IPS-18c (cell line): ENCODE results near the gene WDR74.
A peak's percentile ranks its signal among the peaks of the same experiment; 100 is the strongest.
"Not testable (repeated sequence)": the region's sequence is repeated elsewhere in the genome, so short reads cannot be mapped to it uniquely, and the experiment has no call there.

ENCODE experiments used
- H3K4me3 ChIP-seq: 2 replicates; pipeline ENCODE4 v1.7.0; 2013; ENCODE audit warnings: low read depth, mild to moderate bottlenecking, low read length, moderate library complexity; ENCODE audit not compliant: insufficient read depth
- H3K9me3 ChIP-seq: one replicate; pipeline ENCODE4 v1.6.1; 2013; ENCODE audit warnings: mild to moderate bottlenecking, low read length, moderate library complexity; ENCODE audit not compliant: control insufficient read depth, insufficient read depth

The WDR74 gene

GRCh38 chr11:62863687-62864335 lies 24.4 kb upstream of the WDR74 start:
- H3K9me3 ChIP-seq: no peaks in the 10 kb centered on the region
- no peak overlapping the region for H3K4me3 ChIP-seq

- H3K4me3 ChIP-seq, H3K9me3 ChIP-seq: not testable (repeated sequence)
These were observed 22.3 kb upstream of the WDR74 start for GRCh38 chr11:62861564-62862192.

GRCh38 chr11:62860835-62861563 lies 21.6 kb upstream of the WDR74 start:
- no peaks in the 10 kb centered on the region for H3K9me3 ChIP-seq
- no peak overlapping the region for H3K4me3 ChIP-seq

- H3K9me3 ChIP-seq, H3K4me3 ChIP-seq: not testable (repeated sequence)
These were observed 19.9 kb upstream of the WDR74 start for GRCh38 chr11:62859281-62859703.

GRCh38 chr11:62858201-62858600 lies 18.8 kb upstream of the WDR74 start:
- H3K9me3 ChIP-seq: no peaks in the 10 kb centered on the region
- H3K4me3 ChIP-seq: peak overlapping the region; percentile 90

- H3K9me3 ChIP-seq: no peaks in the 10 kb centered on the region
- H3K4me3 ChIP-seq: peak overlapping the region; percentile 90
These were observed 18.2 kb upstream of the WDR74 start for GRCh38 chr11:62857541-62857982.

GRCh38 chr11:62856333-62856895 lies 17.0 kb upstream of the WDR74 start:
- Histone ChIP-seq H3K9me3 (no peaks in the 10 kb centered on the region), H3K4me3 (peak overlapping the region; percentile 90)

GRCh38 chr11:62855571-62856332 lies 16.4 kb upstream of the WDR74 start:
- Histone ChIP-seq H3K4me3 (peak overlapping the region; percentile 90), H3K9me3 (no peaks in the 10 kb centered on the region)

GRCh38 chr11:62854825-62855570 lies 15.6 kb upstream of the WDR74 start:
- Histone ChIP-seq H3K9me3 (no peaks in the 10 kb centered on the region), H3K4me3 (peak overlapping the region; percentile 90)

- no peaks in the 10 kb centered on the region for H3K9me3 ChIP-seq
- H3K4me3 ChIP-seq: peak overlapping the region; percentile 90
These were observed 14.8 kb upstream of the WDR74 start for GRCh38 chr11:62854013-62854824.

- peak overlapping the region; percentile 90 for H3K4me3 ChIP-seq
These were observed 14.0 kb upstream of the WDR74 start for GRCh38 chr11:62853279-62853965.

GRCh38 chr11:62852523-62853188 lies 13.3 kb upstream of the WDR74 start:
- no peaks in the 10 kb centered on the region for H3K9me3 ChIP-seq
- H3K4me3 ChIP-seq: peak overlapping the region; percentile 90; the same call in 1 of the 2 replicates

More at GRCh38 chr11:62853279-62853965, 14.0 kb upstream of the WDR74 start:
- H3K9me3 ChIP-seq: no peaks in the 10 kb centered on the region

GRCh38 chr11:62851807-62852522 lies 12.6 kb upstream of the WDR74 start:
- Histone ChIP-seq H3K9me3 (peaks cover under 1% of the 10 kb centered on the region), H3K4me3 (no peak overlapping the region; the same call in 1 of the 2 replicates)
